Vagina (tissue), 1 donor: ENCODE results near the gene APPL1. TPM values are rescaled to one million over a fixed set of nuclear protein-coding genes. Genes with fewer than 3 reads are reported as not detected.

ENCODE experiments used
- total RNA-seq: library from RNA; depleted of rRNA; stranded (reverse); fragments of >200 nt; gene quantifications from one replicate; pipeline ENCODE4 v1.2.3, GENCODE V29; 2016

APPL1 gene
- total RNA-seq, 1 donor from 2014 or later = 28.2 TPM

Other genes starting within 250 kb of the APPL1 start
- not detected for gene SPATA12, start 167.1 kb upstream of the APPL1 start, total RNA-seq
- 17.2 TPM for gene IL17RD, start 62.4 kb upstream of the APPL1 start, total RNA-seq
- not detected for gene HESX1, start 27.8 kb upstream of the APPL1 start, total RNA-seq
- not detected for gene ASB14, start 65.0 kb downstream of the APPL1 start, total RNA-seq